ENCODE measurements around the gene HSPG2.
"Not testable (repeated sequence)": the region's sequence is repeated elsewhere in the genome, so short reads cannot be mapped to it uniquely, and the experiment has no call there.

Gene HSPG2

DNA sequence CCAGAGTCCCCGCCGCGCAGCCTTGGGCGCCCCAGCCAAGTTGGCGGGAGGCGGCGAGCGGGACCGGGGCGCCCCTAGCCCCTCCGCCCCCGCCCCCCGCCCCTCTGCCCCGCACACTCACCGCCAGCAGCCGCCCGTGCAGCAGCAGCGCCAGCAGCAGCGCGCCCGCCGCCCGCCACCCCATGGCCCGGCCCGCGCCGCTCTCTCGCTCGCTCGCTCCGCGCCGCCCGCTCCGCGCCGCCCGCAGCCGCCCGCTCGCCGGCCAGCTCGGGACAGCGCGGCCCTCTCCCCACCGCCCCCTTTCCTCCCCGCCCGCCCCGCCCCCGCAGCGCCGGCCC lies at the start of gene HSPG2:
HSPG2 (minus strand) TSS at position 277 of the 338 bp plus-strand sequence; CDS start at position 184, 93 bp downstream.
- H3K4me3 ChIP-seq, result peak within 1 kb of the TSS; percentile 74 to 77
- no peaks in the 10 kb centered on the region for H3K36me3 ChIP-seq
- no peaks in the 10 kb centered on the region for H3K9me3 ChIP-seq
- no peaks in the 10 kb centered on the region for H3K27me3 ChIP-seq
- H3K27ac ChIP-seq, result peak within 1 kb of the TSS; percentile 96 to 97
- intact Hi-C loops (cut with DNase I; ENCODE audit: low total_unique reads), result no loop called here
- DNase-seq, result no peak
- TF ChIP-seq CTCF (IDR thresholded peaks at IDR 0.05), result no peak
- peaks cover 11 to 79% (median 69%) of the 10 kb centered on the region in 4 donors for H3K4me1 ChIP-seq

GRCh38 chr1:21986386-21986785 lies 49.3 kb upstream of the HSPG2 start:
- intact Hi-C loops (cut with DNase I; ENCODE audit: low total_unique reads); H3K27me3 ChIP-seq; H3K4me3 ChIP-seq; H3K27ac ChIP-seq; H3K9me3 ChIP-seq; H3K4me1 ChIP-seq; H3K36me3 ChIP-seq; DNase-seq: not testable (repeated sequence)

- DNase-seq; H3K27ac ChIP-seq; intact Hi-C loops (cut with DNase I; ENCODE audit: low total_unique reads); H3K4me3 ChIP-seq; H3K9me3 ChIP-seq; H3K27me3 ChIP-seq; H3K36me3 ChIP-seq; H3K4me1 ChIP-seq: not testable (repeated sequence)
These were observed 48.8 kb upstream of the HSPG2 start for GRCh38 chr1:21985893-21986292.

DNA sequence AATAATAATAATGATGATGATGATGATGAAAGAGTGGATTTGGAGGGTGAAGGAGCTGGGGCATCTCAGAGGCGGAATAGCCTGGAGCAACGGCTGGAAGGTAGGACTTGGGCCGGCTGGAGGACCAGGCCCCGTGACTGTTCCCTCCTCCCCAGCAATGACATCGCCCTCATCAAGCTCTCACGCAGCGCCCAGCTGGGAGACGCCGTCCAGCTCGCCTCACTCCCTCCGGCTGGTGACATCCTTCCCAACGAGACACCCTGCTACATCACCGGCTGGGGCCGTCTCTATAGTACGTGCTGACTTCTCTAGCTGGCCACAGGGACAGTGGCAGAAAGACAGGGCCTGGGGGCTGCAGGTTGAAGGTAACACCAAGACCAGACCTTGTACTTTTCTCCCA lies 46.4 kb upstream of the HSPG2 start:
- H3K27ac ChIP-seq; H3K4me1 ChIP-seq; H3K9me3 ChIP-seq; DNase-seq; H3K27me3 ChIP-seq; intact Hi-C loops (cut with DNase I; ENCODE audit: low total_unique reads); H3K36me3 ChIP-seq; H3K4me3 ChIP-seq: not testable (repeated sequence)

GRCh38 chr1:21982122-21982521 lies 45.0 kb upstream of the HSPG2 start:
- H3K4me3 ChIP-seq; H3K9me3 ChIP-seq; H3K27ac ChIP-seq; H3K36me3 ChIP-seq; H3K4me1 ChIP-seq; intact Hi-C loops (cut with DNase I; ENCODE audit: low total_unique reads); DNase-seq; H3K27me3 ChIP-seq: not testable (repeated sequence)

DNA sequence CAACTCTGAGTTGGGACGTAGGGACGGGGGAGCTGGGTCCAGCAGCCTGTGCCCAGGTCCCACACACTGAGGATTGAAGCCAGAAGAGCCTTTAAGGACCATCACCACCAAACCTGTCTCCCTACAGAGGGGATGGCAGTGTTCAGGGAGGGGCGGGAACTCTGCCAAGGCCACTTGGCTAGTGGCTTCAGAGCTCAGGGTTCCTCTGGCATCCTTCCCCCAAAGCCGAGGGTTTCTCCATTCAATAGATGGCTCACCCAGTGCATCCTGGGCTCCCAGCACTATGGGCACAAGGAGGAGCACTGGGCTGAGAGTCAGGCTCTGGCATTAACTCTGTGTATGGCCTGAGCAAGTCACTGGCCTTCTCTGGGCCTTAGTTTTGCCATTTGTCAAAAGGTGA lies 44.1 kb upstream of the HSPG2 start:
- H3K27me3 ChIP-seq; H3K4me1 ChIP-seq; H3K9me3 ChIP-seq; H3K4me3 ChIP-seq; H3K27ac ChIP-seq; H3K36me3 ChIP-seq; intact Hi-C loops (cut with DNase I; ENCODE audit: low total_unique reads); DNase-seq: not testable (repeated sequence)

GRCh38 chr1:21980515-21981220 lies 43.6 kb upstream of the HSPG2 start:
- H3K9me3 ChIP-seq; H3K4me3 ChIP-seq; H3K27ac ChIP-seq; H3K27me3 ChIP-seq; H3K36me3 ChIP-seq; DNase-seq; H3K4me1 ChIP-seq; intact Hi-C loops (cut with DNase I; ENCODE audit: low total_unique reads): not testable (repeated sequence)

DNA sequence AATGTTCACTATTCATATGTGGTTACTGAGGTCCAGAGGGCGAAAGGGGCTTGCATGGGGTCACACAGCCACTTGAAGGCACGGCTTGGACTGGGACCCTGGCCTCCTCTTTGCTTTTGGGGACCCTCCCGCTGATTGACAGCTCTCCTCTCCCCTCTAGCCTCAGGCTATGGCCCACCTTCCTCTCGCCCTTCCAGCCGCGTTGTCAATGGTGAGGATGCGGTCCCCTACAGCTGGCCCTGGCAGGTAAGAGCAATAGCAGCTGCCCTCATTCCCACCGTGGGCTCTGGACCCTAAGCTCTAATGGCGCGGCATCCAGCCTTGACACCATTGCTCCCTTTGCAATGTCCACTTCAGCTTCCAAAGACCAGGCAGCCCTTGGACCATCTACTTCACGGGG lies 41.1 kb upstream of the HSPG2 start:
- DNase-seq; intact Hi-C loops (cut with DNase I; ENCODE audit: low total_unique reads); H3K36me3 ChIP-seq; H3K27me3 ChIP-seq; H3K27ac ChIP-seq; H3K4me3 ChIP-seq; H3K9me3 ChIP-seq; H3K4me1 ChIP-seq: not testable (repeated sequence)

DNA sequence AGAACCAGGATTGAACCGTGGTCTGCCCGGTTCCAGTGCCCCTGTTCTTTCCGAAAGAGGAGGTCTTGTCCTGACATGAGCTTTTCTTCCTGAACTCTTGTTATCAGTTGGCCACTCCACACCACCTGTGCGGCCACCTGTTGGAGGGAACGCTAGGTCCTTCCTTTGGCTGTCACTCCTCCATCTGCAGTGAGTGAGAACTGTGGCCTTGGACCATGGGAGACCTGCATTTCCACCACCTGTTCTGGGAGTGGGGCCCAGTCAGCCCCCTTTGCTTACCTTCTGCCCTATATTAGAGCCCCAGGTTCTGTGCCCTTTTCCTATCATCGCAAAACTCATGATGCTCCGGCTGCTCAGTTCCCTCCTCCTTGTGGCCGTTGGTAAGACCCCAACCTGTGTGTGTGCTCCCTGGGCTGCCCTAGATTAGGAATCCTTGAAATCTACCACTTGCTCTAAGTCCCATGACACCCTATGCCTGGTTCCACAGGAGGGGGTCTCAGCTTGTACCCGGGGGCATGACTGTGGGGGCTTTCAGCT lies 39.7 kb upstream of the HSPG2 start, which contains the start of gene CELA3B:
CELA3B (plus strand) TSS at position 320 of the 537 bp plus-strand sequence; CDS start at position 338, 18 bp downstream.
- H3K27me3 ChIP-seq; DNase-seq; intact Hi-C loops (cut with DNase I; ENCODE audit: low total_unique reads); H3K4me3 ChIP-seq; H3K36me3 ChIP-seq; H3K9me3 ChIP-seq; H3K4me1 ChIP-seq; H3K27ac ChIP-seq: not testable (repeated sequence)

DNA sequence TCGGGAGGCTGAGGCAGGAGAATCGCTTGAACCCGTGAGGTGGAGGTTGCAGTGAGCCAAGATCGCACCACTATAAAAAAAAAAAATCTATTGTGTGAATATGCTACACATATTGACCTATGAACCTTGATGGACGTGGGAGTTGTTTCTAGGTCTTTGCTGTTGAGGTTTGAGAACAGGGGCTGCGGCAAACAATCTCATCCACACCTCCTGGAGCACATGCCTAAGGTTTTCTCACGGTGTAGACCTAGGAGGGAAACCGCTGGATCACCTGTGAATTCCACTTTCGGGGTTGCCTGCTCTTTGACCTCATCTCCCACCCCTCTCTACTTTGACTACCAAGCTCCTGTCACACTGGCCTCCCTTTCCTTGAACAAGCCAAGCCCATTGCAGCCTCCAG lies 38.2 kb upstream of the HSPG2 start:
- H3K36me3 ChIP-seq, H3K4me1 ChIP-seq, H3K9me3 ChIP-seq, H3K27ac ChIP-seq, DNase-seq, H3K27me3 ChIP-seq, H3K4me3 ChIP-seq: not testable (repeated sequence)
- intact Hi-C loops (cut with DNase I; ENCODE audit: low total_unique reads), result loop anchor here (2.0 kb wide), 1 partner anchor 26 kb away; the partner anchor contains the start of gene CELA3A

DNA sequence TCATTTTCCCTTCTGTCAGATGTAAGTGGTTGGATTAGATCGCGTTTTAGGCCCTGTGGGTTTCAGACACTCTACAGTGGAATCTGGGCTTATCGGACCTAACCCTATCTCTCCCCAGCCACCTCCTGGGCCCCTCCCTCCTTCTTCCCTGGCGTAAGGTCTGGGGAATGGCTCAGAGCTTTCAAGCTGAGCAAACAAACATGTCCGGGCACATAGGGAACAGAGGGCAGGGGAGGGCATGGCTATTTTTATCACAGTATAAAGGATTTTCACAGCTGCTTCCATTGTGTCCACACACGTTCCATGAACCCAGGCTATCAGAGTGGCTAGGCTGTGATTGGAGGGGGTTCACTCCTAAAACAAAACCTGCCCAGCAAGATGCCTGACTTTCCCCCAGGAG lies 37.6 kb upstream of the HSPG2 start:
- intact Hi-C loops (cut with DNase I; ENCODE audit: low total_unique reads), result loop anchor here (2.0 kb wide), 1 partner anchor 26 kb away; the partner anchor contains the start of gene CELA3A
- not testable (repeated sequence) for H3K4me1 ChIP-seq, H3K27ac ChIP-seq, H3K27me3 ChIP-seq, H3K36me3 ChIP-seq, H3K4me3 ChIP-seq, DNase-seq, H3K9me3 ChIP-seq

GRCh38 chr1:21973948-21974347 lies 36.8 kb upstream of the HSPG2 start:
- not testable (repeated sequence) for H3K9me3 ChIP-seq, H3K4me3 ChIP-seq, DNase-seq, H3K4me1 ChIP-seq, H3K36me3 ChIP-seq, H3K27me3 ChIP-seq, H3K27ac ChIP-seq
- intact Hi-C loops (cut with DNase I; ENCODE audit: low total_unique reads), result loop anchor here (2.0 kb wide), 1 partner anchor 27 kb away; the partner anchor contains the start of gene CELA3A

GRCh38 chr1:21972973-21973441 lies 35.9 kb upstream of the HSPG2 start:
- H3K9me3 ChIP-seq; H3K4me1 ChIP-seq; H3K27me3 ChIP-seq; intact Hi-C loops (cut with DNase I; ENCODE audit: low total_unique reads); H3K4me3 ChIP-seq; H3K36me3 ChIP-seq; H3K27ac ChIP-seq; DNase-seq: not testable (repeated sequence)

Data from tibial artery (tissue), 4 donors.